HG02798 (cell line): ENCODE results near the gene RPL29.
A peak's percentile ranks its signal among the peaks of the same experiment; 100 is the strongest.
"Not testable (repeated sequence)": the region's sequence is repeated elsewhere in the genome, so short reads cannot be mapped to it uniquely, and the experiment has no call there.

Experiments used
- ATAC-seq: cut with Tn5 transposase; IDR thresholded peaks from one replicate; pipeline ENCODE4 v1.9.1; 2021; ENCODE audit warnings: mild to moderate bottlenecking; ENCODE audit not compliant: unreplicated experiment, poor library complexity

RPL29 gene

GRCh38 chr3:52007291-52007690 is 11.6 kb upstream of the RPL29 start:
- ATAC-seq = no peak

GRCh38 chr3:52006820-52007133 is 11.1 kb upstream of the RPL29 start:
- ATAC-seq = no peak

- no peak for ATAC-seq
Observed at GRCh38 chr3:52006017-52006819, 10.5 kb upstream of the RPL29 start.

- no peak for ATAC-seq
Observed at GRCh38 chr3:52005571-52005986, 9.9 kb upstream of the RPL29 start.

GRCh38 chr3:52004906-52005395 is 9.3 kb upstream of the RPL29 start:
- no peak for ATAC-seq

- ATAC-seq = no peak
Observed at GRCh38 chr3:52004163-52004787, 8.6 kb upstream of the RPL29 start.

- no peak for ATAC-seq
Observed at GRCh38 chr3:52002748-52003147, 7.1 kb upstream of the RPL29 start.

GRCh38 chr3:52001443-52001974 is 5.8 kb upstream of the RPL29 start:
- peak; percentile 89 for ATAC-seq

GRCh38 chr3:51999846-52000245 is 4.2 kb upstream of the RPL29 start:
- ATAC-seq = no peak

GRCh38 chr3:51998774-51999173 is 3.1 kb upstream of the RPL29 start:
- ATAC-seq = no peak

- no peak for ATAC-seq
Observed at GRCh38 chr3:51997935-51998596, 2.4 kb upstream of the RPL29 start.

- ATAC-seq = no peak
Observed at GRCh38 chr3:51997172-51997571, 1.5 kb upstream of the RPL29 start.

GRCh38 chr3:51994530-51994929 is 1.2 kb downstream of the RPL29 start:
- no peak for ATAC-seq

GRCh38 chr3:51993657-51994056 is 2.0 kb downstream of the RPL29 start:
- not testable (repeated sequence) for ATAC-seq

GRCh38 chr3:51992017-51992682 is 3.5 kb downstream of the RPL29 start:
- ATAC-seq = no peak

- ATAC-seq = not testable (repeated sequence)
Observed at GRCh38 chr3:51990501-51990971, 5.2 kb downstream of the RPL29 start.

GRCh38 chr3:51988286-51989146 is 7.2 kb downstream of the RPL29 start:
- ATAC-seq = no peak

- ATAC-seq = no peak
Observed at GRCh38 chr3:51987568-51987967, 8.1 kb downstream of the RPL29 start.
